ENCODE data around the gene CYP27C1. TPM values are rescaled to one million over a fixed set of nuclear protein-coding genes. Genes with fewer than 3 reads are reported as not detected.

CYP27C1 gene
- total and polyA plus RNA-seq, 9 of the 15 experiments (the other 6 are each of a cell fraction or from before 2014, with no cell fraction given) = not detected

GRCh38 chr2:127143841-127144782 is 76.0 kb downstream of the CYP27C1 start:
- Histone ChIP-seq H3K9me1 (ENCODE audit: control insufficient read depth, insufficient read depth, low read length) (no peaks in the 10 kb centered on the region), H2AFZ (ENCODE audit: low read depth, low read length) (no peak overlapping the region), H3K4me2 (ENCODE audit: insufficient read depth, low read length) (no peak overlapping the region), H3K27me3 (ENCODE audit: control insufficient read depth in 2 of 2, insufficient read depth in 2 of 2, low read length in 2 of 2) (peaks cover 9 to 53% of the 10 kb centered on the region in 2 experiments; a peak in 4 of 5 replicates), H3K4me3 (no peak overlapping the region), H3K36me3 (ENCODE audit: control insufficient read depth, insufficient read depth, low read length) (no peaks in the 10 kb centered on the region), H3K9ac (ENCODE audit: insufficient read depth in 1 of 2, low read depth in 2 of 2, low read length in 2 of 2) (no peak overlapping the region), H3K4me1 (replicated peaks in 1 of 2; ENCODE audit: control insufficient read depth in 2 of 2, insufficient read depth in 2 of 2, low read length in 2 of 2) (no peaks in the 10 kb centered on the region; a peak in 1 of 5 replicates), H3K27ac (ENCODE audit: extremely low read depth, low read depth, low read length) (no peak overlapping the region), H3K9me3 (replicated peaks; ENCODE audit: control insufficient read depth, insufficient read depth, low read depth, low read length) (no peaks in the 10 kb centered on the region), H3K79me2 (ENCODE audit: control insufficient read depth, insufficient read depth, low read length) (no peaks in the 10 kb centered on the region), H4K20me1 (replicated peaks; ENCODE audit: control insufficient read depth, insufficient read depth, low read length) (no peaks in the 10 kb centered on the region)
- ChIA-PET CTCF (ENCODE audit: low intra/inter-chr PET ratio) (no interaction called here), POLR2A (no interaction called here)
- in situ Hi-C loops (cut with MboI) (no loop called here), intact Hi-C loops (cut with micrococcal nuclease) (no loop called here)
- ATAC-seq (0 out of 3 replicates have a peak, but pooled peaks have one; percentile 28), FAIRE-seq (no peak), DNase-seq (ENCODE audit: extremely low read depth in 1 of 4, low spot score in 3 of 4) (no peak)
- 5% methylated on average over 11 of the region's 11 CpGs for WGBS (ENCODE audit: insufficient coverage, low coverage, missing lambda C conversion rate)
- no TSS peak for BruUV-seq (replicated peaks)
- TF ChIP-seq CHD7 (IDR thresholded peaks at IDR 0.05; ENCODE audit: low read depth, low read length) = no peak
- TF ChIP-seq POLR3G (IDR thresholded peaks at IDR 0.05; ENCODE audit: extremely low read depth, insufficient read length, insufficient replicate concordance) = no peak
- no peak for TF ChIP-seq ZNF586 (CRISPR knock-in tag; conservative IDR thresholded peaks at IDR 0.05)
- no peak for TF ChIP-seq ZNF217 (CRISPR knock-in tag; IDR thresholded peaks at IDR 0.05)
- no peak for TF ChIP-seq ZNF696 (CRISPR knock-in tag; conservative IDR thresholded peaks at IDR 0.05)
- TF ChIP-seq SPI1 (IDR thresholded peaks at IDR 0.05; ENCODE audit: borderline replicate concordance, low read depth, low read length) = 0 out of 2 replicates have a peak, but pooled peaks have one; percentile 5
- TF ChIP-seq ZNF165 (CRISPR knock-in tag; IDR thresholded peaks at IDR 0.05; ENCODE audit: borderline replicate concordance) = no peak
